SK-N-SH treated with all-trans-retinoic acid at 6 μM for 48 hours (cell line): Measurements from ENCODE around the gene THRB.

ENCODE experiments used
- ATAC-seq: fragments of 200-7000 bp; cut with Tn5 transposase; 3 replicates; pipeline ENCODE4 v1.9.1; 2020; ENCODE audit warnings: mild to moderate bottlenecking, moderate library complexity
- ARNTL ChIP-seq: fragments of 450-650 bp; formaldehyde crosslinking; IDR thresholded peaks from 2 replicates; pipeline ENCODE4 v1.5.0; 2020; ENCODE audit warnings: low read depth, mild to moderate bottlenecking, moderate library complexity, borderline replicate concordance
- BACH2 ChIP-seq: fragments of 250-450 bp; sonication (Bioruptor Pico); IDR thresholded peaks from 2 replicates; pipeline ENCODE4 v1.9.0; 2021; ENCODE audit warnings: mild to moderate bottlenecking, borderline replicate concordance
- CSDC2 ChIP-seq: fragments of 250-450 bp; sonication (Bioruptor Pico); IDR thresholded peaks from 2 replicates; pipeline ENCODE4 v1.5.0; 2020; ENCODE audit warnings: mild to moderate bottlenecking, moderate library complexity
- ESRRG ChIP-seq: fragments of 250-450 bp; sonication (Bioruptor Pico); IDR thresholded peaks from 2 replicates; pipeline ENCODE4 v1.6.1; 2021; ENCODE audit warnings: mild to moderate bottlenecking
- GLIS3 ChIP-seq: fragments of 250-450 bp; sonication (Bioruptor Pico); IDR thresholded peaks from 2 replicates; pipeline ENCODE4 v1.5.0; 2020; ENCODE audit warnings: mild to moderate bottlenecking, moderate library complexity
- ISL1 ChIP-seq: fragments of 250-450 bp; sonication (Bioruptor Pico); IDR thresholded peaks from 2 replicates; pipeline ENCODE4 v2.1.2; 2022; ENCODE audit warnings: mild to moderate bottlenecking, moderate library complexity
- PPARA ChIP-seq: fragments of 250-450 bp; sonication (Bioruptor Pico); IDR thresholded peaks from 2 replicates; pipeline ENCODE4 v1.5.0; 2020; ENCODE audit warnings: mild to moderate bottlenecking, borderline replicate concordance
- RARB ChIP-seq: fragments of 250-450 bp; sonication (Bioruptor Pico); IDR thresholded peaks from 2 replicates; pipeline ENCODE4 v1.8.0; 2021; ENCODE audit warnings: mild to moderate bottlenecking, moderate library complexity
- SNAI2 ChIP-seq: fragments of 250-450 bp; sonication (Bioruptor Pico); IDR thresholded peaks from 2 replicates; pipeline ENCODE4 v1.5.0; 2020; ENCODE audit warnings: mild to moderate bottlenecking, moderate library complexity
- TOX ChIP-seq: fragments of 250-450 bp; sonication (Bioruptor Pico); IDR thresholded peaks from 2 replicates; pipeline ENCODE4 v1.8.0; 2021; ENCODE audit warnings: mild to moderate bottlenecking, moderate library complexity, borderline replicate concordance
- ZC3H10 ChIP-seq: fragments of 250-450 bp; sonication (Bioruptor Pico); IDR thresholded peaks from 2 replicates; pipeline ENCODE4 v1.5.1; 2021; ENCODE audit warnings: mild to moderate bottlenecking, moderate library complexity
- ZFP3 ChIP-seq: fragments of 250-450 bp; sonication (Bioruptor Pico); IDR thresholded peaks from 2 replicates; pipeline ENCODE4 v1.5.0; 2020; ENCODE audit warnings: mild to moderate bottlenecking, moderate library complexity
- ZFP30 ChIP-seq: fragments of 450-650 bp; formaldehyde crosslinking; IDR thresholded peaks from 2 replicates; pipeline ENCODE4 v1.5.0; 2022; ENCODE audit warnings: mild to moderate bottlenecking, moderate library complexity
- ZNF70 ChIP-seq: fragments of 450-650 bp; formaldehyde crosslinking; IDR thresholded peaks from 2 replicates; pipeline ENCODE4 v1.5.0; 2020; ENCODE audit warnings: mild to moderate bottlenecking, moderate library complexity
- ZNF8 ChIP-seq: fragments of 450-650 bp; formaldehyde crosslinking; IDR thresholded peaks from 2 replicates; pipeline ENCODE4 v1.5.0; 2020; ENCODE audit warnings: mild to moderate bottlenecking, moderate library complexity
- TF ChIP-seq, protein P1 (sequence below): fragments of 250-450 bp; sonication (Bioruptor Pico); IDR thresholded peaks from 2 replicates; pipeline ENCODE4 v1.8.0; 2020; ENCODE audit warnings: mild to moderate bottlenecking, moderate library complexity, borderline replicate concordance
- TF ChIP-seq, protein P2 (sequence below): fragments of 250-450 bp; sonication (Bioruptor Pico); IDR thresholded peaks from 2 replicates; pipeline ENCODE4 v1.5.1; 2020; ENCODE audit warnings: low read depth, mild to moderate bottlenecking, moderate library complexity
- TF ChIP-seq, protein P3 (sequence below): fragments of 250-450 bp; sonication (Bioruptor Pico); IDR thresholded peaks from 2 replicates; pipeline ENCODE4 v1.5.0; 2020; ENCODE audit warnings: mild to moderate bottlenecking, moderate library complexity
- TF ChIP-seq, protein P4 (sequence below): fragments of 250-450 bp; sonication (Bioruptor Pico); IDR thresholded peaks from 2 replicates; pipeline ENCODE4 v1.8.0; 2021; ENCODE audit warnings: low read depth, mild to moderate bottlenecking, moderate library complexity, borderline replicate concordance

The THRB gene

DNA sequence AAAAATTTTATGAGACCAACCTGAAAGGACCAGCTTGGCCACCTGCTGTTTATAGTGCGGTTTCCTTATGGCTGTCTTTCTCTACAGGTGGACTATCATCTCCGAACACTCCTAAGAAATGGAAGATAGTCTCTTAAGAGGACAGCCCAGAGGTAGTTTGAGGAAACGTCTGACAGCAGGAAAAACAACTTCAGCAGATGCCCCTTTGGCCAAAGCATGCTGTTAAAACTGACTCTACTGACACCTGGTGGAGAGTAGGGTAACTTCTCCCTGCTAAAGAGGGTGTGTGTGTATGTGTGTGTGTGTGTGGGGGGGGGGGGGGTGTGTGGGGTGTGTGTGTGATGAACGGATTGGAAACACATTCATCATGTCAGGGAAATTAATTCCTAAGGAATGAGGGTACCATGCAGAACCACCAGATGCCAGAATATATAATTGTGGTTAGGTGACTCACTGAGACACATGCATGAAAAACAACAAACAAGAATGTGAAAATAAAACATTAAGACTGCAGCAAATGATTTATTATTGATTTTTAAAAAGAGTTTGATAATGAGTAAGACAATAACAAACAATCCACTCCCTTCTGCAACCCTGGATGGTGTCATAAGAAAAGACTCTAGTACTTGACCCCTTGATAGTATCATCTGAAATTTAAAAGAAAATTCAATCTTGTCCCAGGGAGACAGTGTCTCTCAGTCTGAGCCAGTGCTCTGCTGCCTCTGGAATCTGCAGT is 256.5 kb downstream of the THRB start:
- TF ChIP-seq ZFP3 (CRISPR knock-in tag) = peak; percentile 49; the same call in 1 of the 2 replicates
- TF ChIP-seq PPARA (CRISPR knock-in tag) = no peak
- TF ChIP-seq, protein P1, sequence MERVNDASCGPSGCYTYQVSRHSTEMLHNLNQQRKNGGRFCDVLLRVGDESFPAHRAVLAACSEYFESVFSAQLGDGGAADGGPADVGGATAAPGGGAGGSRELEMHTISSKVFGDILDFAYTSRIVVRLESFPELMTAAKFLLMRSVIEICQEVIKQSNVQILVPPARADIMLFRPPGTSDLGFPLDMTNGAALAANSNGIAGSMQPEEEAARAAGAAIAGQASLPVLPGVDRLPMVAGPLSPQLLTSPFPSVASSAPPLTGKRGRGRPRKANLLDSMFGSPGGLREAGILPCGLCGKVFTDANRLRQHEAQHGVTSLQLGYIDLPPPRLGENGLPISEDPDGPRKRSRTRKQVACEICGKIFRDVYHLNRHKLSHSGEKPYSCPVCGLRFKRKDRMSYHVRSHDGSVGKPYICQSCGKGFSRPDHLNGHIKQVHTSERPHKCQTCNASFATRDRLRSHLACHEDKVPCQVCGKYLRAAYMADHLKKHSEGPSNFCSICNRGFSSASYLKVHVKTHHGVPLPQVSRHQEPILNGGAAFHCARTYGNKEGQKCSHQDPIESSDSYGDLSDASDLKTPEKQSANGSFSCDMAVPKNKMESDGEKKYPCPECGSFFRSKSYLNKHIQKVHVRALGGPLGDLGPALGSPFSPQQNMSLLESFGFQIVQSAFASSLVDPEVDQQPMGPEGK (CRISPR knock-in tag) = peak; percentile 62; the same call in 1 of the 2 replicates
- no peak for TF ChIP-seq ZNF8 (CRISPR knock-in tag)
- TF ChIP-seq RARB (CRISPR knock-in tag) = no peak
- TF ChIP-seq, protein P2, sequence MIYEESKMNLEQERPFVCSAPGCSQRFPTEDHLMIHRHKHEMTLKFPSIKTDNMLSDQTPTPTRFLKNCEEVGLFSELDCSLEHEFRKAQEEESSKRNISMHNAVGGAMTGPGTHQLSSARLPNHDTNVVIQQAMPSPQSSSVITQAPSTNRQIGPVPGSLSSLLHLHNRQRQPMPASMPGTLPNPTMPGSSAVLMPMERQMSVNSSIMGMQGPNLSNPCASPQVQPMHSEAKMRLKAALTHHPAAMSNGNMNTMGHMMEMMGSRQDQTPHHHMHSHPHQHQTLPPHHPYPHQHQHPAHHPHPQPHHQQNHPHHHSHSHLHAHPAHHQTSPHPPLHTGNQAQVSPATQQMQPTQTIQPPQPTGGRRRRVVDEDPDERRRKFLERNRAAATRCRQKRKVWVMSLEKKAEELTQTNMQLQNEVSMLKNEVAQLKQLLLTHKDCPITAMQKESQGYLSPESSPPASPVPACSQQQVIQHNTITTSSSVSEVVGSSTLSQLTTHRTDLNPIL = peak; percentile 85
- peak; percentile 66 for TF ChIP-seq ISL1
- TF ChIP-seq TOX (CRISPR knock-in tag) = peak; percentile 59; the same call in 1 of the 2 replicates
- no peak for TF ChIP-seq ZFP30 (CRISPR knock-in tag)
- TF ChIP-seq BACH2 (CRISPR knock-in tag) = no peak
- TF ChIP-seq, protein P3, sequence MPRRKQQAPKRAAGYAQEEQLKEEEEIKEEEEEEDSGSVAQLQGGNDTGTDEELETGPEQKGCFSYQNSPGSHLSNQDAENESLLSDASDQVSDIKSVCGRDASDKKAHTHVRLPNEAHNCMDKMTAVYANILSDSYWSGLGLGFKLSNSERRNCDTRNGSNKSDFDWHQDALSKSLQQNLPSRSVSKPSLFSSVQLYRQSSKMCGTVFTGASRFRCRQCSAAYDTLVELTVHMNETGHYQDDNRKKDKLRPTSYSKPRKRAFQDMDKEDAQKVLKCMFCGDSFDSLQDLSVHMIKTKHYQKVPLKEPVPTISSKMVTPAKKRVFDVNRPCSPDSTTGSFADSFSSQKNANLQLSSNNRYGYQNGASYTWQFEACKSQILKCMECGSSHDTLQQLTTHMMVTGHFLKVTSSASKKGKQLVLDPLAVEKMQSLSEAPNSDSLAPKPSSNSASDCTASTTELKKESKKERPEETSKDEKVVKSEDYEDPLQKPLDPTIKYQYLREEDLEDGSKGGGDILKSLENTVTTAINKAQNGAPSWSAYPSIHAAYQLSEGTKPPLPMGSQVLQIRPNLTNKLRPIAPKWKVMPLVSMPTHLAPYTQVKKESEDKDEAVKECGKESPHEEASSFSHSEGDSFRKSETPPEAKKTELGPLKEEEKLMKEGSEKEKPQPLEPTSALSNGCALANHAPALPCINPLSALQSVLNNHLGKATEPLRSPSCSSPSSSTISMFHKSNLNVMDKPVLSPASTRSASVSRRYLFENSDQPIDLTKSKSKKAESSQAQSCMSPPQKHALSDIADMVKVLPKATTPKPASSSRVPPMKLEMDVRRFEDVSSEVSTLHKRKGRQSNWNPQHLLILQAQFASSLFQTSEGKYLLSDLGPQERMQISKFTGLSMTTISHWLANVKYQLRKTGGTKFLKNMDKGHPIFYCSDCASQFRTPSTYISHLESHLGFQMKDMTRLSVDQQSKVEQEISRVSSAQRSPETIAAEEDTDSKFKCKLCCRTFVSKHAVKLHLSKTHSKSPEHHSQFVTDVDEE (CRISPR knock-in tag) = no peak
- TF ChIP-seq GLIS3 = 0 out of 2 replicates have a peak, but pooled peaks have one; percentile 27
- TF ChIP-seq ESRRG = no peak
- no peak for TF ChIP-seq ZC3H10
- TF ChIP-seq, all 23 proteins: peak for 6
- ATAC-seq = peak; percentile 85

DNA sequence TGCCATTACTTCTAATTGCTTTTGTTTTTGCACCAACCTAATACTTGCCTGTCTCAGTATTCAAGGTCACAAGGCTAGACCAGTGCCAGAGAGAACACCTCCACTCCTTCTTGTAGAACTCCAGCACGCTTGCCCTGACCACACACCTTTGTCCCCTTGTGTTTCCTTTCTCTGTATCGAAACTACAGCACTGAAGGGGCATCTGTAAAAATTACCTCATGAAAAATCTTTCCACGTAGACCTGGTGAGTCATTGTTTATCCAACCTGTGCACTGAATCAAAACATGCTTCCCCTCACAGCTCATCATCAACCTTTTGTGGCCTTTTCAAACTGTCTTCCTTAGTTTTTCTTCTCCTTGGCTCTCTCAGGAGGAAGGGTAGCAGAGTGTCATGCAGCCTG is 259.5 kb downstream of the THRB start:
- no peak for ATAC-seq

DNA sequence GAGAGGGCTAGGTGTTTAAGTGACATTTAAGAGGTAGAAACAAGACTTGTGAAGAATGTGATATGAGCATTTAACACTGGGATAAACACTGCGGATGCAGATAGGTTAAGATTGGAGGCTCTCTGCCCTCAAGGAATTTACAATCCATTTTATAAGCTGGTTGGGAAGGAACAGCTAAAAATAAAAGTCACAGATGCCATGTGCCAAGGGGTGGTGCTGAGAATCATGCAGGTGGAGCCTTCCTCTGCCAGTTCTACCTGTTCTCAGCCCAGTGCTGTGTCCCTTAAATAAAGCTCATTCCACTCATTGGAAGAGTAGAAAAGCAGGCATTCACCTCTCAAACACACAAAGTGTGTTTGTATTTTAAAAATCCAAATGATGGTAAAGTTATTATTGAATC is 261.9 kb downstream of the THRB start:
- no peak for TF ChIP-seq ZNF8 (CRISPR knock-in tag)
- no peak for TF ChIP-seq CSDC2 (CRISPR knock-in tag)
- TF ChIP-seq ZNF70 = no peak
- no peak for TF ChIP-seq ZFP3 (CRISPR knock-in tag)
- no peak for TF ChIP-seq PPARA (CRISPR knock-in tag)
- ATAC-seq = no peak

More for the DNA sequence above, 259.5 kb downstream of the THRB start:
- TF ChIP-seq ARNTL (CRISPR knock-in tag) (no peak), BACH2 (CRISPR knock-in tag) (no peak)
- TF ChIP-seq, protein P4, sequence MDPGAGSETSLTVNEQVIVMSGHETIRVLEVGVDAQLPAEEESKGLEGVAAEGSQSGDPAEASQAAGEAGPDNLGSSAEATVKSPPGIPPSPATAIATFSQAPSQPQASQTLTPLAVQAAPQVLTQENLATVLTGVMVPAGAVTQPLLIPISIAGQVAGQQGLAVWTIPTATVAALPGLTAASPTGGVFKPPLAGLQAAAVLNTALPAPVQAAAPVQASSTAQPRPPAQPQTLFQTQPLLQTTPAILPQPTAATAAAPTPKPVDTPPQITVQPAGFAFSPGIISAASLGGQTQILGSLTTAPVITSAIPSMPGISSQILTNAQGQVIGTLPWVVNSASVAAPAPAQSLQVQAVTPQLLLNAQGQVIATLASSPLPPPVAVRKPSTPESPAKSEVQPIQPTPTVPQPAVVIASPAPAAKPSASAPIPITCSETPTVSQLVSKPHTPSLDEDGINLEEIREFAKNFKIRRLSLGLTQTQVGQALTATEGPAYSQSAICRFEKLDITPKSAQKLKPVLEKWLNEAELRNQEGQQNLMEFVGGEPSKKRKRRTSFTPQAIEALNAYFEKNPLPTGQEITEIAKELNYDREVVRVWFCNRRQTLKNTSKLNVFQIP (CRISPR knock-in tag) = no peak

DNA sequence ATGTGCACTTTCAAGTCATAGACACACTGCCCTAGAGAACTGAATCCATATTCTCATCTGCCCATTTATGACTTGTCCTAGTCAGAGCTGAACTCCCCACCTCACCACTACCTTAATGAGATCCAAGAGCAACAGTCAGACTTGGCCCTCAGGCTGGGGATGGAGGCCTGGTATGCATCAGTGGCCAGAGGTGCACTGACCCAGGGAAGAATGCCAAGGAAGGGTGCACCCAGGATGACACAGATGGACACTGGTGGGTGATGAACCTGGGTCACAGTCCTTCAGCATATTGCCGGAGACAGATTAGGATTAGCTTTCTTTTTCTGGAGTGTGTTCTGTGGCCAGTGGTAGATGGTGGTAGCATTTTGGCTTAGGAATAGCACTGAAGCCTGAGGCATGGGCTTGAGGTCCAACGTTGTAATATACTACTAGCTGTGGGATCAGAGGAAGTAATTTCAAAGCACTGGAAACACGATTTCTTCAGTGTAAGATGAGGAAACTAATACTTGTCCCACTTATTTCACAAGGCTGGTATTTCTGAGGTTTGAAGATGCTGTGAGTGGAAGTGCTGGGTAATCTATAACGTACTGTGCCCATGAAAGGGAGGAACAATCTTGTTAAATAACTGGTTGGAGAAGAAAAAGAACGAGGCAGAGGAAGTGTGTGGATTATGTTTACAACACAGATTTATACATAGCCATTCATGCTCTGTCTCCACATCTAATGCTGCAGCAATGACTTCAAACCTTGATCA is 265.0 kb downstream of the THRB start:
- no peak for ATAC-seq
- no peak for TF ChIP-seq SNAI2 (CRISPR knock-in tag)
- TF ChIP-seq, protein P2 = no peak
- TF ChIP-seq, protein P4 (CRISPR knock-in tag) = no peak
- TF ChIP-seq ZC3H10 = no peak
- TF ChIP-seq, protein P3 (CRISPR knock-in tag) = no peak
